GM21367 (cell line): ENCODE results near the gene FRRS1.
"Not testable (repeated sequence)": the region's sequence is repeated elsewhere in the genome, so short reads cannot be mapped to it uniquely, and the experiment has no call there.

Source experiments
- ATAC-seq: cut with Tn5 transposase; IDR thresholded peaks from one replicate; pipeline ENCODE4 v1.9.1; 2021; ENCODE audit not compliant: unreplicated experiment

FRRS1 gene

GRCh38 chr1:99768524-99769245 lies 2.2 kb upstream of the FRRS1 start:
- no peak for ATAC-seq

DNA sequence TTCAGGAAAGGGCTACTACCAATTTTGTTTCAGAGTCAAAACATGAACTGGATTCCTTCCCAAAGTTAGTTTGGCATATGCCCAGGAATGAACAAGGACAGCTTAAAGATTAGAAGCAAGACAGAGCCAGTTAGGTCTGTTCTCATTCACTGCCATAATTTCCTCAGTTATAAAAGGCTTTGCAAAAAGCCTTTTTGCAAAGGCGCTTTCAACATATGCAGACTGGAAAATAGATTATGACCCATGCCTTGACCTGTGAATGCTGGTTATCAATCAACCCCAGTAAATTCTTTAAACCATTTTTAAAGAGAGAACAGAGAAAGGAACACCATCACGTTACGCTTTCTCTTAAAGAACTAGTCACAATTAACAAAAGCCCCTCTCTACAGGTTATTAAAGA lies 1.7 kb upstream of the FRRS1 start:
- no peak for ATAC-seq

DNA sequence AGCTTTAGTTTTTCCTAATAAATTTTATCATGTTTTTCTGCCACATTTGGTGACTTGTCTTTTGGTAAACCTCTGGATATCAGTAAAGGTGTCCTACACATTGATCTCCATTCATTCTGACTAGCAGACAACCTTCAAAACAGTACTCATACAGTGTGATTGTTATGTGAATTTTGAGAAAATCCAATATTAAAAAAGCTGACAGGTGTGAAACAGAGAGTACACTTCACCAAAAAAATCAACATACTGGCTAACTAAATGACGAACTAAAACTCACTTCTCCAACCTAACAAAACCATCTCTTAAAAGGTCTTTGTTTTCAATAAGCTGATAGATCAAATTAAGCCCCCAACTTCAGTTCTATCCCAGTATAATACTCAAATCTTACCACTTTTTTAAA lies 1.5 kb downstream of the FRRS1 start:
- no peak for ATAC-seq

- no peak for ATAC-seq
Measured at GRCh38 chr1:99764439-99764838, 2.0 kb downstream of the FRRS1 start.

GRCh38 chr1:99763956-99764355 lies 2.5 kb downstream of the FRRS1 start:
- ATAC-seq: no peak

- no peak for ATAC-seq
Measured at GRCh38 chr1:99761774-99762173, 4.7 kb downstream of the FRRS1 start.

DNA sequence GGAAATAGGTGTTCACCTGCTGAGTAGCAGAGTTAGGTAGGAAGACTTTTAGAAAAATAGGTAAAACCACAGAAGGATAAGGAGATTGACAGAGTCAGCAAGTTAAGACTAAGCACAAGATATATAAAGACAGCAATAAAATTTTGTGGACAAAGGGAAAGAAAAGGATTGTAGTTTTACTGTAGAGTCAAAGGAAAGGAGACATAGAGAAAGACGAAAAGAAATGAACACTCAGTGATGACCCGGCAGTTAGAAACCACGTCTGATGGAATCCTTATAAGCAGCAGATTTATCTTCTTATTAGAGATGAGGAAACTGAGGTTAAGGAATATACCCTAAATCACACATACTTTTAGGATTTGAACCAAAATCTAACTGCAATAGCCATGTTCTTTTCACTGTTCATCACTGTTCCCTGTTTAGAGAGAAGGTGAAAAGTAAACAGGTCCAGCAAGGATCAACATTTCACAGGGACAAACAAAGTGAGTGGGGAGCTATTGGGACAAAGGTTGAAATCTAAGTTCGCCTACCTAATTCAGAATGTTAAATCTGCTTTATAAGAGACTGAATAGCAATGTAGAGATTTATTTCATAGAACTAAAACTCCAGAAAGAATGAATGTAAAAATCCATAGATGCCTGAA lies 6.8 kb downstream of the FRRS1 start:
- no peak for ATAC-seq

DNA sequence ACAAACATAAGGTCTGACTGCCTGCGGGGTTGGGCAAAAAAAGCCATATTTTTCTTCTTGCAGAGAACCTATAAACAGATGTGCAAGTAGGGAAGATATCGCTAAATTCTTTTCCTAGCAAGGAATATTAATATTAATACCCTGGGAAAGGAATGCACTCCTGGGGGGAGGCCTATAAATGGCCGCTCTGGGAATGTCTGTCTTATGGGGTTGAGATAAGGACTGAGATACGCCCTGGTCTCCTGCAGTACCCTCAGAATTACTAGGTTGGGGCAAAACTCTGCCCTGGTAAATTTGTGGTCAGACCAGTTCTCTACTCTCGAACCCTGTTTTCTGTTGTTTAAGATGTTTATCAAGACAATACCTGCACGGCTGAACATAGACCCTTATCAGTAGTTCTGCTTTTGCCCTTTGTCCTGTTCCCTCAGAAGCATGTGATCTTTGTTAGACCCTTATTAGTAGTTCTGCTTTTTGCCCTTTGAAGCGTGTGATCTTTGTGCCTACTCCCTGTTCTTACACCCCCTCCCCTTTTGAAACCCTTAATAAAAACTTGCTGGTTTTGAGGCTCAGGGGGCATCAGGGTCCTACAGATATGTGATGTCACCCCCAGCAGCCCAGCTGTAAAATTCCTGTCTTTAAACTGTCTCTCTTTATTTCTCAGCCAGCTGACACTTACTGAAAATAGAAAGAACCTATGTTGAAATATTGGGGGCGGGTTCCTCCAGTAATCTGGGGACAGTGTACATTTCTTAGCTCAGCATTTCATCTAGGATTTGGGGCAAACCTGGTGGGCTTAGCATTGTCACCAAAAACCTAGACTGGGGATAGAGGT lies 7.5 kb downstream of the FRRS1 start:
- ATAC-seq: not testable (repeated sequence)

DNA sequence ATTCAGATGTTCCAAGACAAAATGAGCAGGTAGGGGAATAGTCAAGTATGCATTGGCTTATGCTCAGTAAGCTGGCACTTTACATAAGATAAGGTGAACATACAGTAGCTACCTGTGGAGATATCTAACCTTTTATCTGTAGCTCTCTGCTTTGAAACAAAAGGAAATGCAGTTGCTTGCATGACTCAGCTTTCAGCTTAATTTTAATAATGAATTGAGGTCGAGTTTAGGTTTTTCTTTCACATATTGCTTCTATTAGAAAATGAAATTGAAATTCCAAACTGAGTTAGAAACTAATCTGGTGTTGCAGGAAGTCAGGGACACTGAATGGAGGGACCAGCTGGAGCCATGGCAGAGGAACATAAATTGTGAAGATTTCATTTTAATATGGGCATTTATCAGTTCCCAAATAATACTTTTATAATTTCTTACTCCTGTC lies 8.3 kb downstream of the FRRS1 start:
- ATAC-seq: peak; percentile 77

DNA sequence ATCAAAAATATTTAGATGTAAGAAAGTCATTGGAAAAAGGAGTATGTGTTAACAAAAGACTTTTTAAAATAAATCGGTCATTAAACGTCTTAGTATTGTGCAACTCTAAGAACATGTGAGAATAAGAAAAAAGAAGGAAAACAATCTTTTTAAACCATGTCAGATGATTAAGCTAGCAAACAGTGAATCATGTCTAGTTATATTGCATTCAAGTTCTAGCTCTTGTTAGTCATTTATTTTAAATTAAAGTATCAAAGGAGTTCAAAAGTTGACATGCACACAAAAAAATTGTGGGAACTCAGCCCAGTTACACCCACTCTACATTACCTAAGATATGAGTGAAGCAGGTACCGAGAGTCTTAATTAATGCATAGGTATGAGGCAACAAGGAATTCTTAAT lies 9.8 kb downstream of the FRRS1 start:
- no peak for ATAC-seq

GRCh38 chr1:99755664-99756063 lies 10.8 kb downstream of the FRRS1 start:
- ATAC-seq: no peak

GRCh38 chr1:99754697-99755096 lies 11.7 kb downstream of the FRRS1 start:
- no peak for ATAC-seq

DNA sequence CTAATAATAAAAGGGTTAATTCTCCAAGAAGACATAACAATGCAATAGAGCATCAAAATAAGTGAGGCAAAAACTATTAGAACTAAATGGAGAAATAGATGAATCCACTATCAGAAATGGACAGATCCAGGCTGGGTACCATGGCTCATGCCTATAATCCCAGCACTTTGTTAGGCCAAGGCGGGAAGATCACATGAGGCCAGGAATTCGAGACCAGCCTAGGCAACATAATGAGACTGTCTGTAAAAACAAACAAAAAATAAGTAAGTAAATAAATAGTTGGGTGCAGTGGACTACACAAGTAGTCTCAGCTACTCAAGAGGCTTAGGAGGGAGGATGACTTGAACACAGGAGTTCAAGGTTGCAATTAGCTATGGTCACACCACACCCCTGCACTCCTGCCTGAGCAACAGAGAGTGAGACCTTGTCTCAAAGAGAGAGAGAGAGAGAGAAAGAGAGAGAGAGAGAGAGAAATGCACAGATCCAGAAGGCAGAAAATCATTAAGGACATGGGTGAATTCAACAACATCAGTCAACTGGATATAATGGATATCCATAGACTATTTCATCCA lies 12.3 kb downstream of the FRRS1 start:
- ATAC-seq: no peak

DNA sequence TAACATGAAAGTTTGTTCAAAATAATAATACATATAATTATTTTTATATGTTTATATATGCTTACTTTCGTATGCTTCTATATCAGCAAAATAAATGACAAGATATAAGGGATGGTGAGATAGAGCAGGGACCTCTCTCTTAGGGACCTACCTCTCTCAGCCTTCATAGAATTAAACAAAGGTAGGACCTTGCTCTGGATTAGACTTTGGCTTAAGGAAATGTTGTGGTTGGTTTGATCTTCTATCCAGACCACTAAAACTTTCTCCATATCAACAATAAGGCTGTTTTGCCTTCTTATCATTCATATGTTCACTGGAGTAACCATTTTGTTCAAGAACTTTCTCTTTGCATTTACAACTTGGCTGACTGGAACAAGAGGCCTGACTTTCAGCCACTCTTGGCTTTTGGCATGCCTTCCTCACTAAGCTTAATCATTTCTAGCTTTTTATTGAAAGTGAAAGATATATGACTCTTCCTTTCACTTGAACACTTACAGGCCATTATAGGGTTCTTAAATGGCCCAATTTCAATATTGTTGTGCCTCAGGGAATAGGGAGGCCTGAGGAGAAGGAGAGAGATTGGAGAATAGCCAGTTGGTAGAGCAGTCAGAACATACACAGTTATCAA lies 14.4 kb downstream of the FRRS1 start:
- ATAC-seq: peak; percentile 76

- peak; percentile 67 for ATAC-seq
Measured at GRCh38 chr1:99749504-99750347, 16.7 kb downstream of the FRRS1 start.

- no peak for ATAC-seq
Measured at GRCh38 chr1:99748419-99748818, 18.0 kb downstream of the FRRS1 start.

- no peak for ATAC-seq
Measured at GRCh38 chr1:99745684-99746083, 20.8 kb downstream of the FRRS1 start.

GRCh38 chr1:99745061-99745460 lies 21.4 kb downstream of the FRRS1 start:
- no peak for ATAC-seq

DNA sequence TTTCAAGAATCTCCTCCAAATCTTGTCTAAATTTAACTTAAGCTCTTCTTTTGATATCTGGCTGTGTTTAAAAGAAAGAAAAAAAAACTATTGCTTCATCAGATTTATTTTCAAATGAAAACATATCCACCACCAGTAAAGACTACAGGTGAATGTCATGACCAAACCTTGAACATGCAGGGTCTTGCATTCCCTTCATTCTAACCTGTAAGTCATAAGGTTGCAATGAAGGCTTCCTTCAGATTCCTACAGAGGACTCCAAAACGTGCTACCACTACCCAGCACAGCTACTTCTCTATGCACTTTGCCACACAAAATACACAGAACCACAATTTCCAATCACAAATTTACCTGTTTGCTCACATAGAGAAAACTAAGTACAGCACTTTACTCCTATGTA lies 26.3 kb downstream of the FRRS1 start:
- ATAC-seq: no peak

GRCh38 chr1:99738858-99739465 lies 27.5 kb downstream of the FRRS1 start:
- no peak for ATAC-seq
